MM.1S (cell line): ENCODE measurements around the gene CACNB2.

Source experiments
- DNase-seq: peaks from one replicate; pipeline ENCODE4 v3.0.0-alpha.2; 2015
- H2AFZ ChIP-seq: fragments of 300-600 bp; sonication (generic); 2 replicates; pipeline ENCODE4 v1.6.0; 2016; ENCODE audit warnings: antibody characterized with exemption, low read length
- H3F3A ChIP-seq: fragments of 300-600 bp; sonication (generic); 2 replicates; pipeline ENCODE4 v1.6.1; 2016; ENCODE audit warnings: mild to moderate bottlenecking, antibody characterized with exemption, low read length, moderate library complexity, mixed read lengths; ENCODE audit not compliant: insufficient read depth
- H3K27ac ChIP-seq: fragments of 300-600 bp; sonication (generic); 2 replicates; pipeline ENCODE4 v1.5.1; 2016; ENCODE audit warnings: mild to moderate bottlenecking, low read length
- H3K27me3 ChIP-seq: fragments of 300-600 bp; sonication (generic); replicated peaks from 2 replicates; pipeline ENCODE4 v1.6.0; 2016; ENCODE audit warnings: low read length; ENCODE audit not compliant: insufficient read depth
- H3K36me3 ChIP-seq: fragments of 300-600 bp; sonication (generic); replicated peaks from 2 replicates; pipeline ENCODE4 v1.6.1; 2016; ENCODE audit warnings: mild to moderate bottlenecking, low read length, mixed read lengths; ENCODE audit not compliant: insufficient read depth
- H3K4me1 ChIP-seq: fragments of 300-600 bp; sonication (generic); 2 replicates; pipeline ENCODE4 v1.6.1; 2016; ENCODE audit warnings: low read length, mixed read lengths
- H3K4me2 ChIP-seq: fragments of 300-600 bp; sonication (generic); 2 replicates; pipeline ENCODE4 v1.6.0; 2016; ENCODE audit warnings: low read depth, low read length
- H3K4me3 ChIP-seq: fragments of 300-600 bp; sonication (generic); 2 replicates; pipeline ENCODE4 v1.5.1; 2016; ENCODE audit warnings: low read length, mixed read lengths
- H3K79me2 ChIP-seq: fragments of 300-600 bp; sonication (generic); 2 replicates; pipeline ENCODE4 v1.6.1; 2016; ENCODE audit warnings: mixed run types, low read length, mixed read lengths
- H3K9ac ChIP-seq: fragments of 300-600 bp; sonication (generic); 2 replicates; pipeline ENCODE4 v1.6.1; 2016; ENCODE audit warnings: low read length, mixed read lengths
- H3K9me2 ChIP-seq: fragments of 300-600 bp; sonication (generic); replicated peaks from 2 replicates; pipeline ENCODE4 v1.6.1; 2016; ENCODE audit warnings: mild to moderate bottlenecking, low read length, mixed read lengths; ENCODE audit not compliant: insufficient read depth
- H3K9me3 ChIP-seq: fragments of 300-600 bp; sonication (generic); replicated peaks from 2 replicates; pipeline ENCODE4 v1.6.1; 2016; ENCODE audit warnings: mild to moderate bottlenecking, low read length, mixed read lengths; ENCODE audit not compliant: insufficient read depth
- H4K20me1 ChIP-seq: fragments of 300-600 bp; sonication (generic); 2 replicates; pipeline ENCODE4 v1.6.1; 2016; ENCODE audit warnings: mild to moderate bottlenecking, low read length, moderate library complexity, mixed read lengths; ENCODE audit not compliant: insufficient read depth
- EZH2 ChIP-seq: fragments of 300-600 bp; sonication (generic); optimal IDR thresholded peaks from 2 replicates; pipeline ENCODE3; 2017; ENCODE audit warnings: low read depth, mild to moderate bottlenecking, antibody characterized with exemption, low read length, mixed read lengths
- EZH2phosphoT487 ChIP-seq: fragments of 300-600 bp; sonication (generic); IDR thresholded peaks from 2 replicates; pipeline ENCODE4 v1.6.1; 2018; ENCODE audit warnings: antibody characterized with exemption, low read length
- TF ChIP-seq, protein P1 (sequence below): fragments of 300-600 bp; sonication (generic); IDR thresholded peaks from 2 replicates; pipeline ENCODE4 v1.5.1; 2016; ENCODE audit warnings: antibody characterized with exemption, low read length, mixed read lengths

Gene CACNB2

DNA sequence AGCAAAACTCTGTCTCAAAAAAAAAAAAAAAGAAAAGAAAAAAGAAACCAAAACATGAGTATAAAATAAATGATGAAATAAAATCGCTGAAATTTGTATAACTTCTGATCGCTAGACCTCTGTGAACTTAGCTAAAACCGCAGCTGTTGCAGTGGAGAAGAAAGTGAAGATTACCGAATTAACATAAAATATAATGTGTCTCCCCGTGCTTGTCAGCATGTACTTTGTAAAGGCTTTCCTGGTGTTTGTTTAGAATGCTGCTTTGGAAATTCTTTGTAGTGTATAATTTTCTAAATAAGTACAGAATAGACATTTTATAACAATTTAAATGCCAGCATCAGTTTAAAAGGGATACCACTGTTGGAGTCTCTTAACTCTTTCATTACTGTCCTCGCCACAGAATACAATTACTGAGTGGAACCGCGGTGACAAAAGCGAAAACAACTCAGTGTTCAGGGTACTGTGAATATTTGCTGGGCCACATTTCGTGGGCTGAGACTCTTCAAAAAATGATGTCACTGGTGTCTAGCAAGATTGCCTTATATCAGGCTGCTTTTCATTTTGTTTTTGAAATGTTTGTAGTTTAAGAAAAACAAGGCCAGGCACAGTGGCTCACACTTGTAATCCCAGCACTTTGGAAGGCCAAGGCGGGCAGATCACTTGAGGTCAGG lies 343.4 kb downstream of the CACNB2 start:
- Histone ChIP-seq H3K27me3 (no peaks in the 10 kb centered on the region), H3K9me3 (no peaks in the 10 kb centered on the region), H4K20me1 (no peaks in the 10 kb centered on the region), H3K36me3 (no peaks in the 10 kb centered on the region), H3K9ac (no peak overlapping the region), H3K79me2 (no peaks in the 10 kb centered on the region), H3K4me1 (no peaks in the 10 kb centered on the region), H3K4me2 (no peak overlapping the region), H3F3A (no peaks in the 10 kb centered on the region), H3K4me3 (no peak overlapping the region), H3K9me2 (no peaks in the 10 kb centered on the region), H2AFZ (no peak overlapping the region), H3K27ac (no peak overlapping the region)
- no peak for DNase-seq
- TF ChIP-seq, protein P1, sequence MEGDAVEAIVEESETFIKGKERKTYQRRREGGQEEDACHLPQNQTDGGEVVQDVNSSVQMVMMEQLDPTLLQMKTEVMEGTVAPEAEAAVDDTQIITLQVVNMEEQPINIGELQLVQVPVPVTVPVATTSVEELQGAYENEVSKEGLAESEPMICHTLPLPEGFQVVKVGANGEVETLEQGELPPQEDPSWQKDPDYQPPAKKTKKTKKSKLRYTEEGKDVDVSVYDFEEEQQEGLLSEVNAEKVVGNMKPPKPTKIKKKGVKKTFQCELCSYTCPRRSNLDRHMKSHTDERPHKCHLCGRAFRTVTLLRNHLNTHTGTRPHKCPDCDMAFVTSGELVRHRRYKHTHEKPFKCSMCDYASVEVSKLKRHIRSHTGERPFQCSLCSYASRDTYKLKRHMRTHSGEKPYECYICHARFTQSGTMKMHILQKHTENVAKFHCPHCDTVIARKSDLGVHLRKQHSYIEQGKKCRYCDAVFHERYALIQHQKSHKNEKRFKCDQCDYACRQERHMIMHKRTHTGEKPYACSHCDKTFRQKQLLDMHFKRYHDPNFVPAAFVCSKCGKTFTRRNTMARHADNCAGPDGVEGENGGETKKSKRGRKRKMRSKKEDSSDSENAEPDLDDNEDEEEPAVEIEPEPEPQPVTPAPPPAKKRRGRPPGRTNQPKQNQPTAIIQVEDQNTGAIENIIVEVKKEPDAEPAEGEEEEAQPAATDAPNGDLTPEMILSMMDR: no peak
- TF ChIP-seq EZH2phosphoT487 (no peak), EZH2 (no peak)

DNA sequence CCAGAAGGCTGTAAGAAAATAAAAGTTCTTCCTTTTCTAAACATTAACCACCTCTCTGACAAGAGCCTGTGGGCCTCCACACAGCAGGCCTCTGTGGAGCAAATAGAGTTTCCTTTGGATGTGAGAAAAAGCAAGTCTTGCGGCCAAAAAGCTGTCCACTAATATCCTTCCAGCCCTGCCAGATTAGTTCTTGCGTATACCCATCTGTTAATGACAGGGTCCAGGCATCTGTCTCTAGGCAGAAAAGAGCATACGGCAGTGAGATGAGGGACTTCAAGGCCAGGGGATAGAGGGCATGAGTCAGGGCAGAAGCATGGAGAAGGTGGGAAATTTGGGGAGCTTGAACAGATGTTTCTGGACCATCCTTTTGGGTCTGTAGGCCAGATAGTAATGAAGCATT lies 346.2 kb downstream of the CACNB2 start:
- Histone ChIP-seq H3K27me3 (no peaks in the 10 kb centered on the region), H2AFZ (no peak overlapping the region), H3K4me2 (no peak overlapping the region), H3K9me3 (no peaks in the 10 kb centered on the region), H3K4me1 (no peaks in the 10 kb centered on the region), H3F3A (no peaks in the 10 kb centered on the region), H3K9ac (no peak overlapping the region), H3K4me3 (no peak overlapping the region), H4K20me1 (no peaks in the 10 kb centered on the region), H3K36me3 (no peaks in the 10 kb centered on the region), H3K79me2 (no peaks in the 10 kb centered on the region), H3K27ac (no peak overlapping the region), H3K9me2 (no peaks in the 10 kb centered on the region)
- no peak for DNase-seq
- no peak for TF ChIP-seq EZH2
- TF ChIP-seq, protein P1: no peak
- no peak for TF ChIP-seq EZH2phosphoT487

DNA sequence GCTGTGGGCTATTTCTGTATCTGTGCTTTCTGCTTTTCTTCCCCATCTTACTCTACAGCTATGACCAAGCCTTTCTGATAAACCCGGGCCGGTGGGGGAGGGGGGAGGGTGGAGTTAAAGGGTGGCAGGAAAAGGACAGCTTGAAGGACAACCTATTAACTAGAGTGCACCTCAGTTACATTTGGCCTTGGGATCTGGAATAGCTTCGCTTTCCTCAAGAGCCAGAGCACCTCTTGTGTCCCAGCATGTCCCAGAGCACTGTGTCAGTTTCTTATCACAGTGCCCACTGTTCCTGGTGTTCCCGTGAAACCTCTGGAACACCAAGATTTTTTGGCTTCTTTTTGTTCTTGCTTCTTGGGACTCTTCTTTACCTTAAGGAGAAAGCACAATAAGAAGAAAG lies 350.5 kb downstream of the CACNB2 start:
- TF ChIP-seq EZH2: no peak
- TF ChIP-seq, protein P1: no peak
- TF ChIP-seq EZH2phosphoT487: no peak
- Histone ChIP-seq H3K79me2 (no peaks in the 10 kb centered on the region), H4K20me1 (no peaks in the 10 kb centered on the region)

More for the DNA sequence above, 350.5 kb downstream of the CACNB2 start:
- Histone ChIP-seq H3K4me1 (no peaks in the 10 kb centered on the region), H3K4me2 (no peak overlapping the region), H3K4me3 (no peak overlapping the region), H3K9ac (no peak overlapping the region), H3F3A (no peaks in the 10 kb centered on the region), H3K9me2 (no peaks in the 10 kb centered on the region), H3K27me3 (no peaks in the 10 kb centered on the region), H3K27ac (no peak overlapping the region), H3K9me3 (no peaks in the 10 kb centered on the region), H3K36me3 (no peaks in the 10 kb centered on the region), H2AFZ (no peak overlapping the region)
- DNase-seq: no peak
